Activated effector memory CD4-positive, alpha-beta T cell treated with Interleukin-2 at 50 U/mL for 16 hours (primary cell): ENCODE results near the gene CTAGE4.
"Not testable (repeated sequence)": the region's sequence is repeated elsewhere in the genome, so short reads cannot be mapped to it uniquely, and the experiment has no call there.

Experiments
- DNase-seq: peaks from one replicate; pipeline ENCODE4 v3.0.0-alpha.2; 2020

The CTAGE4 gene, protein sequence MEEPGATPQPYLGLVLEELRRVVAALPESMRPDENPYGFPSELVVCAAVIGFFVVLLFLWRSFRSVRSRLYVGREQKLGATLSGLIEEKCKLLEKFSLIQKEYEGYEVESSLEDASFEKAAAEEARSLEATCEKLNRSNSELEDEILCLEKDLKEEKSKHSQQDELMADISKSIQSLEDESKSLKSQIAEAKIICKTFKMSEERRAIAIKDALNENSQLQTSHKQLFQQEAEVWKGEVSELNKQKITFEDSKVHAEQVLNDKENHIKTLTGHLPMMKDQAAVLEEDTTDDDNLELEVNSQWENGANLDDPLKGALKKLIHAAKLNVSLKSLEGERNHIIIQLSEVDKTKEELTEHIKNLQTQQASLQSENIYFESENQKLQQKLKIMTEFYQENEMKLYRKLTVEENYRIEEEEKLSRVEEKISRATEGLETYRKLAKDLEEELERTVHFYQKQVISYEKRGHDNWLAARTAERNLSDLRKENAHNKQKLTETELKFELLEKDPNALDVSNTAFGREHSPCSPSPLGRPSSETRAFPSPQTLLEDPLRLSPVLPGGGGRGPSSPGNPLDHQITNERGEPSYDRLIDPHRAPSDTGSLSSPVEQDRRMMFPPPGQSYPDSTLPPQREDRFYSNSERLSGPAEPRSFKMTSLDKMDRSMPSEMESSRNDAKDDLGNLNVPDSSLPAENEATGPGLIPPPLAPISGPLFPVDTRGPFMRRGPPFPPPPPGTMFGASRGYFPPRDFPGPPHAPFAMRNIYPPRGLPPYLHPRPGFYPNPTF

DNA sequence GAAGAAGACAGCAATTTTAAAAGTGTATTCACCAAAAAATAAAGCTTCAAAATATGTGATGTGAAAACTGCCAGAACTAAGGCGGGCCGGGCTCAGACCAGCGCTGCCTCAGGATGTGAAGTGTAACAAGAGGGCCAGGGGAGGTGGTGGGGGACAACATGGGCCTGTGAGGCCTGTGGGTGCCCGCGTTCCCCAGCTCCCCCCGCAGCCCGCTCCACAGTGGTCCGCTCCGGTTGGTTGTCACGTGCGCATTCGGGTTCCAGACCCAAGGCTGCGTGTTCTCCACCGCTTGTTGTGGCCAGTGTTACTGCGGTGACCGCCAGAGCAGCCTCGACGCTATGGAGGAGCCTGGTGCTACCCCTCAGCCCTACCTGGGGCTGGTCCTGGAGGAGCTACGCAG, at the start of gene CTAGE4:
CTAGE4 (plus strand) TSS at position 301 of the 400 bp plus-strand sequence; CDS start at position 339, 38 bp downstream.
- not testable (repeated sequence) for DNase-seq

DNA sequence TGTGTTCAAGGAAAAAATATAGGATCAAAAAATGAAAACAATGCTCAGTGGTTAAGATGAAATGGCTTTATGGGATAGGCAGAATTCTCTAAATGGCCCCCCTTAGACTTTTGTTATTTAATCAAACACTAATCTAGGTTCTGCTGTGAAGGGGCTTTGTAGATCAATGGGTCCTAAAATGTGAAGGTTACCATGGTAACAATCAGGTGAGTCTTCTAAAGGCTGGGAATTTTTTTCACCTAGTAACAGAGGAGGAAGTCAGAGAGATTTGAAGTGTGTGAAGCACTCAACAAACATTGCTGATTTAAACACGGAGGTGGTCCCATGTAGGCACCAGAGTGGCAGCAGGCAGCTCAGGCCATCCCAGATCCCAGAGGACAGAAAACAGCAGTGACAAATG, 49.1 kb upstream of the CTAGE4 start:
- DNase-seq = no peak

DNA sequence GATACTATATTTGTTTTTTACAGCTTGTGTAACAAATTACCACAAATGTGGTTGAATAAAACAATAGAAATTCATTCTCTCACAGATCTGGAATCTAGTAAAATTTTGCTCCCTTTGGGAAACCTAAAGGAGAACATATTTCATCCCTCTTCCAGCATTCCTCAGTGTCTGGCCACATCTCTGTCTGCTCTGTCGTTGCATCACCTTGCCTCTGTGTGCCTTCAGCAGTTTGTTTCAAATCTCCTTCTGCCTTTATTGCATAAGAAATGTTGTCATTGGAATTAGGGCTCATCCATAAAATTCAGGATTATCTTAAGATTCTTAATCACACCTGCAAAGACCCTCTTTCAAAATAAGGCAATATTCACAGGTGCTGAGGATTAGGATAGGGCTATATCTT, 45.8 kb upstream of the CTAGE4 start:
- no peak for DNase-seq

DNA sequence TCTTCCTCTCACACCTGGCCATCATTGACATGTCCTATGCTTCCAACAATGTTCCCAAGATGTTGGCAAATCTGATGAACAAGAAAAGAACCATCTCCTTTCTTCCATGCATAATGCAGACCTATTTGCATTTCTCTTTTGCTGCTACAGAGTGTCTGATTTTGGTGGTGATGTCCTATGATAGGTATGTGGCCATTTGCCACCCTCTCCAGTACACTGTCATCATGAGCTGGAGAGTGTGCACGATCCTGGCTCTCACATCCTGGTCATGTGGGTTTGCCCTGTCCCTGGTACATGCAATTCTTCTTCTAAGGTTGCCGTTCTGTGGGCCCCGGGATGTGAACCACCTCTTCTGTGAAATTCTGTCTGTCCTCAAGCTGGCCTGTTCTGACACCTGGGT, 41.1 kb upstream of the CTAGE4 start:
- no peak for DNase-seq

DNA sequence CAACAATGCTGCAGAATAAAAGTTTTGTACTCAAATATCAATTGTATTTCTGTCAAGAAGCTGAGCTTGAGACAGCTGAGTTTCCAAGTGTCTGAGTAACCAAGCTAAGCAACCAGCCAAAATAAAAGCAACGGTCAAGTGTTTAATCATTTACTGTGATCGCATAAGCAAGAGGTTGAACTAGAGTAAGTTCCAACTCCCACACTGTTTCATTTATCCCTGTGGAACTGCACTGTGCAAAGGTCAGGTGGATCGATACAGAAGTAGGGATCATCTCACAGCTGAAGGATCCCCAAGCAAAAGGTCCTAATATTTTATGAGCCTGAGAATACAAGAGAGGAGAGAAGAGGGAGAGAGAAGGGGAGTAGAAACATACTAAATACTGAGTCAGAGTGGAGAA, 38.8 kb upstream of the CTAGE4 start:
- DNase-seq = no peak

DNA sequence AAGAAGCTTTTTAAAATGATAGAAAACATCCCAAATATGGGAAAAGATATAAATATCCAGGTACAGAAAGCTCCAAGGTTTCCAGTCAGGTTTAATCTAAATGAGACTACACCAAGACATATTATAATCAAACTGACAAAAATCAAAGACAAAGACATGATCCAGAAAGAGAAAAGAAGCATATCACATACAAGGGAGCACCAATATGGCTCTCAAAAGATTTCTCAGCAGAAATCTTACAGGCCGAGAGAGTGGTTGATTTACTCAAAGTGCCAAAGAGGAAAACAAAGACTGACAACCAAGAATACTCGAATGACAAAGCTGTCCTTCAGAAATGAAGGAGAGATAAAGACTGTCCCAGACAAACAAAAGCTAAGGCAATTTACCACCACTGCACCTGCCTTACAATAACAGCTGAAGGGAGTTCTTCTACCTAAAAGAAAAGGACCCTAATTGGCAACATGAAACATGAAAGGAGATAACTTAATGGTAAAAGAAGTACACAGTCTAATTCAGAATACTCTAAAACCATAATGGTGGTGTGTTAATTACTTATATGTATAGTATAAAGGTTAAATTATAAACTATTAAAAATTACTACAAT, 34.9 kb upstream of the CTAGE4 start:
- DNase-seq = no peak

DNA sequence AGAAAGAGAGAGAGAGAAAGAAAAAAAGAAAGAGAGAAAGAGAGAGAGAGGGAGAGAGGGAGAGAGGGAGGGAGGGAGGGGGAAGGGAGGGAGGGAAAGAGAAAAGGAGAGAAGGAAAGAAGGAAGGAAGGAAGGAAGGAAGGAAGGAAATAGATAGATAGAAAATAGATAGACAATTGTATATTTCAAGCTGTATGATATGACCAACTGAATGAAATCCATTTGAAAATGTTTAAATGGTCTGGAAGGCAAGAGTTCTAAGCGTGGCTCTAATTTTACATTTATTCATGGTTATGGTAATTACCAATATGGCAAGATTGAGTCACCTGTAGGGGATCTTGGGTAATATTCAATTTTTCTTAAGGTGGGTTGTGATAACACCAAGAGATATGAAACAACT, 24.4 kb upstream of the CTAGE4 start:
- DNase-seq = no peak

DNA sequence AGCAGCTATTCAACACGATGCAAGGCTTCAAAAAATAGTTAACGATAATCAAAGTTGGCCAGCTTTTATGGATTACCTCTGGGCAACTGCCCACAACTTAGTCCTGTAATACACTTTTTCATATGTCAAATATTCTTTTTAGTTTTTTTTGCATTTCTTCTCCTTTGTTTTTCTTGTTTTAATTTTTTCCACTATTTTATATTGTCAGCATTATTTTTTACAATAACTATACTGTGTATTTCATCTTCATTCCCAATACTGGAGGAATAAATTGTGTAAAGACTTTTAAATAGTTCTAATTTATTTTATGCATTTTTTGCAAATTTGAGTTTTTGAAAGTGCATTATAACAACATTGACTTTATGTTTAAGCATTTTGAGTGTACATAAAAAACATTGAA, 18.5 kb upstream of the CTAGE4 start:
- DNase-seq = no peak

DNA sequence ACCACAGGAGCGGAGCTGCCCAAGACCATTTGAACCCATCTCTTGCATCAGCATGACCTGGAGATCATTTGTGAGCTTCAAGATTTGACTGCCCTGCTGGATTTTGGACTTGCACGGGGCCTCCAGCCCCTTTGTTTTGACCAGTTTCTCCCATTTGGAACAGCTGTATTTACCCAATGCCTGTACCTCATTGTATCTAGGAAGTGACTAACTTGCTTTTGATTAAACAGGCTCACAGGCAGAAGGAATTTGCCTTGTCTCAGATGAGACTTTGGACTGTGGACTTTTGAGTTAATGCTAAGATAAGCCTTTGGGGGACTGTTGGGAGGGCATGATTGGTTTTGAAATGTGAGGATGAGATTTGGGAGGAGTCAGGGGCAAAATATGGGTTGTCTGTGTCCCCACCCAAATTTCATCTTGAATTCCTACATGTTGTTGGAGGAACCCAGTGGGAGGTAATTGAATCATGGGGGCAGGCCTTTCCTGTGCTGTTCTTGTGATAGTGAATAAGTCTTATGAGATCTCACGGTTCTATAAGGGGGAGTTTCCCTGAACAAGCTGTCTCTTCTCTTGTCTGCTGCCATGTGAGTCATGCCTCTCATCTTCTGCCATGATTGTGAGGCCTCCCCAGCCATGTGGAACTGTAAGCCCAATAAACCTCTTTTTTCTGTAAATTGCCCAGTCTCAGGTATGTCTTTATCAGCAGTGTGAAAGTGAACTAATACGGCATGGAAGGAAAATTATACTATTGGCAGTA, 11.5 kb upstream of the CTAGE4 start:
- DNase-seq = not testable (repeated sequence)

DNA sequence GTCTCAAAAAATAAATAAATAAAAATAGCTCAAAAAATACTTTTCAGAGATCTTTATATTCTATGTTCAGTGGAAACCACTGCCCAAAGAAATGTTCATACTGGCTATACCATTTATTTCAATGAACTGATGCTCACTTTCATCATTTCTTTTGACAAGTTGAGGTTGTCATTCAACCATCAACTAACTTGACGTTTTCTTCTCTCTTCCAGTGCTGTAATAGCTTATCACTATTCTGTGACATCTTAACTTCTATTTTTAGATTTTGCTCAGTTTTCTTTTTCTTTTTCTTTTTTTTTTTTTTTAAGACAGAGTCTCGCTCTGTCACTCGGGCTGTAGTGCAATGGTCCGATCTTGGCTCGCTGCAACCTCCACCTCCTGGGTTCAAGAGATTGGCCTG, 8.7 kb upstream of the CTAGE4 start:
- no peak for DNase-seq

DNA sequence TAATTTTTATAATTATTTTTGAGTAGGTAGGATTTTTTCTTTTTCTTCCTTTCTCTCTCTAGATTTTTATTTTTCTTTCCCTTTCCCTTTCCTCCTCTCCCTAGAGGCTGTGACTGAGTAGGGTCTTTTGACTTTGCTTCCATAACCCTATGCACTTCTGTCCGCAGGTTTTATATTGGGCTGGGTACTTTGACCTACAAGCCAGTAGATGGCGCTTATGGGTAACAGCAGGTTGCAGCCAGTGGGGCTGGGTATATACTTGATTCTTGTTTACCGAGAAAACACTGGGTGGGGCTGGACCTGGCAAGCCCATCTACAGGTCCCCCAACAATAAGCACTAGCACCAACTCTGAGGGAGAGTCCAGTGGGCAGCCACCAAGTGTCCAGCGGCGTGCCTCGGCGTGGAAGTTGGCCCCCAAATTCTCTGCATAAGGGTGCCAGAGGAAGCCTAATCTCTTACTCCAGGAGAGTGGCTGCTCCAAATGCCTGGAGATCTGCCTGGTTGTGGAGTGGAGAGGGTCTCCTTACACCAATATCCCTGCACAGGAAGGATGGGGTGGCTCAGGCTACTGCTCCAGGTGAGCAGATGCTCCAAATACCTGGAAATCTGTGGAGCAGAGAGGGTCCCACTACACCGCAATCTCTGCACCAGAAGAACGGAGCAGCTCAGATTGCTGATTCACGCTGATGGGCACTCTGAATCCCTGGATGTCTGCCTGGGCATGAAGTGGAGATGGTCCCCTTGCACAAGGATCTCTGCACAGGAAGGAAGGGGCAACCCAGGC, 4.7 kb upstream of the CTAGE4 start:
- not testable (repeated sequence) for DNase-seq

DNA sequence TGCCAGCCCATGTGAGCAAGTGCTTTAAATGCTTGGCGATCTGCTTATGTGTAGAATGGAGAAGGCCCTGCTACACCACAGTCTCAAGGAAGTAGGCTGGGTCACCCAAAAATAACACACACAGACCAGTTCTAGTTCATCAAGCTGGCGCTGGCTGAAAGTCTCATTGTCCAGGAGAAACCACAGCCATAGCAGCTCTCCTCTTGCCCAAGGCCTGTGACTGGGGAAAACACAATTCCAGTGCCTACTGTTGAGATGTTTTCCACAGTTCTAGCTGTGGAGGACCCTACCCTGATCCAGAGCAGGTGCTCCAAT, 4.1 kb upstream of the CTAGE4 start:
- DNase-seq = not testable (repeated sequence)

DNA sequence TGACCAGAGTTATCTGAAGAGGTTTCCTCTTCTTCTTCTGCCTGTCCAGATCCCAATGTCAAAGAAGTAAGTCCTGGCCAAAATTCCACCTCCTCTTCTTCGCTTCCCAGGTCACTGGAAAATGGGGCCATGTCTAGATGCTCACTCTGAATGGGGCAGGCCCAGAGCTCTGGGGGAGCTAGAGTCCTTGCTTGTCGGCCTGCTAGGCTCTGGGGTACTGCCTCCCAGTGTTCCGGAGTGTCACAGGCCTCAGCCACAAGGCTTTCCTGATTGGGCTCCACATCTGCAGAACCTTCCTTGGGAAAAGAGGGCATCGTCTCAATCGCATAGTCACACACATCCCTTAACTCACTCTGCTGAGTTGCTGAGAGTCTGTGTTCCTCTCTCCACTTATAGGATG, 4.6 kb downstream of the CTAGE4 start:
- DNase-seq = not testable (repeated sequence)

DNA sequence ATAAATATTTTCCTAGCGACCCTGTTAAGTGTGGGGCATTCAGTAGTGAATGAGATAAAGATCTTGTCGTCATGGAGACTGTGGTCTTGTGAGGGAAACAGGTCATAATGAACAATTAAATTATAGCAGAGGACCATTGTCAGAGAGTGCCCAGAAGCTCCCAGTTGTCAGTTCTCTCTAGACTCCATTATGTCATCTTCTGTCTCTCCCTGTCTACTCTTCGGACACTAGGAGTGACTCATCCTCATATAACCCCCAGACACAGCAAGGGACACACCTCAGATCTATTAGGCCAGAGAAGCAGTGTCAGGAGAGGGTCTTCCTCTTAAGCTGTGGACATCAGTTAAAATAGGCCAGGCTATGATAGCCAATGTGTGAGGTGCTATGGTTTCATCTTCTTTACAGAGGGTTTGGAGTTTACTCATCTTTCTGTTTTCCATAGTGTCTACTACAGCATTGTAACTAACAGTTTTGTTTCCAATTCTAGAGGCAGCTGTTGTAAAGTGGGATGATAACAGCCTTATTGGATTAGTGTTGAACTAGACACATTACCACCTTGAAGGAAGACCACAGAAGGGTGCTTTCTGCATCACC, 5.4 kb downstream of the CTAGE4 start:
- DNase-seq = not testable (repeated sequence)

DNA sequence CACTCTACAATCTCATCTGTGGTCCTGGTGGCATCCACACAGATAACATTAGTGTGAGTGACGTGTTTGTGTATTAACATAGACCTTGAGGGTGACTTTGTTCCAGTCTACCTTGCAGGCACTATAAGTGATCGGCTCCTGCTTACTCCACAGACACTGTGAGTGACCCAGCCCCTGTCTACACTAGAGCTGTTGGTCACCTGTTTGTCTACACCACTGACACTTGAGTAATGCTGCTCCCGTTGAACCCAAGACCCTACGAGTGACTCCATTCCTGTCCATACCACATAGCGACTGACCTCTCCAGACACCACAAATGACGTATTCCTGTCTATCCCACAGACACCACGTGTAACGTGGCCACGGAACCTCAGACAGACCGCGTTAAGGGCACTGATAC, 10.5 kb downstream of the CTAGE4 start:
- not testable (repeated sequence) for DNase-seq

DNA sequence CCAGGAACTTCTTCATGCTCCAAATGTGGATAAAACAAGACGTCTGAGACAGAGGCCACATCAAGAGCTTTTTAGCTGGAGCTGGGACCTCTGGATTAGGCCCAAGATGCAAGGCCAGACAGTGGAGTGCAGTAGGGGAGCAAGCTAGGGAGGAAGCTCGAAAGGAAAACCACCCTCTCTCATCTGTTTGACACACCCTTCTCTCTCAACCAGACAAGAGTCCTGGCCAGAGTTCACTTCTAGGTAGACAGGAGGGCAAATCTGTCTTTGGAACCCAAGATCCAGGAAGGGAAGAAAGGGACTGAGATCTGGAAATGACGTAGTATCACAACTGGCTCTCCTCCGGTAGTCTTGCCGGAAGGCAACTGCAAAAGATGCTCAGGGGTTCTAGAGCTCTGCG, 11.2 kb downstream of the CTAGE4 start:
- not testable (repeated sequence) for DNase-seq

DNA sequence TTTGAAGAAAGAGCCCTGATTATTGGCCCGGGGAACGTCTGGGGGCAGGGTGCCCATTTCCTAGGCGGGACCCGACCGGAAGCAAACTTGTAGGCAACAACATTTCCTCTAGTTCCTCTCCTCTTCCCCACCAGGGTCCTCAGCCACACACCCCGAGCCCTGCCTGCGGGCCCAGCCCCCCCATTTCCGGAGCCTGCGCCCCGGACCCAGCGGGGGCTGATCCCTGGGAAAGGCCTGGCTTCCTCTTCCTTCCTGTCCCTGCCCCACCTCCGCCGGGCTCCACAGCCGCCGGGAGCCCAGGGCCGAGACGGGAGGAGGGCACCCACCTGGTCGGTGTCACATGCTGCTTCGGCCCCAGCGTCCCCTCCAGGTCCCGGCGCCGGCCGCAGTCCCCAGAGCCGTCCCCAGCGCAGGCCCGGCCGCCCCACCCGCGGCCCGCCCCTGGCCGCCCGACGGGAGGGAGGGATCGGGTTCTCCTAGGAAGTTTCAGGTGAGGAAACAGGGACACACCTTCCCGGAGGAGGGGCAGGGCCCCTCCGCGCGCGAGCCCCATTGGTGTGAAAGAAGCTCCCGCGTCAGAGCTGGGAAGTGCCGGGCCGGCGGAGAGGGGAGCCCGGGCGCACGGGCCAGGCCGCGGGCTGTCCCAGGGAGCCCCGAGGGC, 12.1 kb downstream of the CTAGE4 start, which contains the start of gene ARHGEF35:
ARHGEF35 (minus strand) TSS at position 622 of the 661 bp plus-strand sequence. CDS start 7,450 bp downstream, outside the sequence.
- not testable (repeated sequence) for DNase-seq

DNA sequence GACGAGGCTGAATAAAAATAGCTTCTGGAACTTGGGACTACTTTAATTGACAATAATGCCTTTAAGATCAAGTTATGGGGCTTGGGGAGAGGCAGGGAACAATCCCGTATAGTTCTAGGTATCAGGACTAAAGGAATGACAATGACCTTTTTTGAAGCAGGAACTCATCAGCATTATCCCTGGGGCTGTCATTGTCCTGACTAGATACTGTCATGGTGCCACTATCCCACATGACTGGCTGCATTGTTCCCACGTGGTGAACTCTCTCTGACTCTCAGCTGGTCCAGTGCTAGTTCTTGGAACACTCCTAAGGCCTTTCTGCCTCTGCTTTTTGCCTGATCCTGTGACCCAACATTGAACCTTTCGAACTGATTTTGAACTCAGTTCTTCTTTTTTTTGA, 15.7 kb downstream of the CTAGE4 start:
- DNase-seq = not testable (repeated sequence)

DNA sequence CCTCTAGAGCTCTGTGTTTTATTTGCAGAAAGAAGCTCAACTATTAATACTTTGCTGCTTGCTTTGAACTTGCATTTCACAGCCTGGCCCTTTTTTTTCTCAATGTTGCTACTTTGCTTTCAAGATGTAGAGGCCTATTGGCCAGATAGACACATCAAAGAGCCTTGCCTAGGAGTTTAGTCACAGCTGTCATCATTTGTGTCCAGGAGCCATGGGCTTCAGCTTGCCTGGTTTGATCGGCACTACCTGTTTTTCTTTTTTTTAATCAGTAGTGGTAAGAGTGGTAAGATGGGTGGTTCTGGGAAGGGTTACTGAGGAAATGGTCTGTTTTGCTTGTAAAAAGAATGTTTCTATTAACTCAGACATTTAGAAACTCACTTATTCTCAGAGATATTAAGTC, 18.7 kb downstream of the CTAGE4 start:
- not testable (repeated sequence) for DNase-seq

DNA sequence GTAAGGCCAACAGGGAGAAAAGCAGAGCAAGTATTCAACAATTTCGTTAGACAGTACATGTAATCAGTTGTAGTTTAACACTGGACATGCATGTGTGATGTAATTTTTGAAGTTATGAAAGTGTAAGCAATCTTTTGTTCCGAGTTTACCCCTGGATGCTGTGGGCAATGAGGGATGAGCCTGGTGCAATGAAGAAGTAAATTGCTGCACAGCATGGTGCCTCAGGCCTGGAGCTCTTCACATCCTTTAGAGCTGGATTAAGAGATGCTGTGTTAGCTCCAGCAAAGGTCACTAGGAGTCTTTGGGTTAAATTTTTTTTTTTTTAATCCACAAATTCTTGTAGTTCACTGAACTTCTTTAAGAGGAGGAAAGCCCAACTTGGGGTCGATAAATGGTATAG, 19.8 kb downstream of the CTAGE4 start:
- DNase-seq = not testable (repeated sequence)

DNA sequence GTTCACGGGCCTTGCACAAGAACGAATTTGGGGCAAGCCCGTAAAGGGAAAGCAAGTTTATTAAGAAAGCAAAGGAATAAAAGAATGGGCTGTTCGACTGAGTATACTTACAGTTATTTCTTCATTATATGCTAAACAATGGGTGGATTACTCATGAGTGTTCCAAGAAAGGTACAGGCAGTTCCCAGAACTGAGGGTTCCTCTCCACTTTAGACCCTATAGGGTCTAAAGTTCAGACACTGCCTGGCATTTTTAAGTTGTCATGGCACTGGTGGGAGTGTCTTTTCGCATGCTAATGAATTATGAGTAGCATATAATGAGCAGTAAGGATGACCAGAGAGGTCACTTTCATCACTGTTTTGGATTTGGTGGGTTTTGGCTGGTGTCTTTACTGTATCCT, 22.0 kb downstream of the CTAGE4 start:
- DNase-seq = not testable (repeated sequence)
